PFSK-1 (cell line): Measurements from ENCODE around the gene RBFOX1.

Experiments used
- FOXP2 ChIP-seq: optimal IDR thresholded peaks from 2 replicates; pipeline ENCODE3; 2011; ENCODE audit warnings: borderline replicate concordance, control low read depth, inconsistent platforms; ENCODE audit not compliant: insufficient read depth; ENCODE audit errors: extremely low read length, extremely low read depth
- POLR2AphosphoS5 ChIP-seq: IDR thresholded peaks from 2 replicates; pipeline ENCODE4 v1.6.1; 2012; ENCODE audit warnings: low read depth, mild to moderate bottlenecking, control low read depth, low read length, moderate library complexity
- SIN3A ChIP-seq: IDR thresholded peaks from 2 replicates; pipeline ENCODE4 v1.6.1; 2012; ENCODE audit warnings: mild to moderate bottlenecking, low read length, moderate library complexity, borderline replicate concordance; ENCODE audit not compliant: insufficient read depth
- TAF1 ChIP-seq: IDR thresholded peaks from 2 replicates; pipeline ENCODE4 v1.6.1; 2012; ENCODE audit warnings: low read length, control low read depth, borderline replicate concordance; ENCODE audit not compliant: insufficient read depth
- TF ChIP-seq, protein P1 (sequence below), 2 experiments: IDR thresholded peaks; 2 replicates each; pipeline versions ENCODE4 v1.6.1 to v1.8.0; 2011 to 2012; ENCODE audit warnings: low read depth in 2 of 2, low read length in 2 of 2, control low read depth in 1 of 2, inconsistent platforms in 1 of 2, mild to moderate bottlenecking in 1 of 2, moderate library complexity in 1 of 2; ENCODE audit not compliant: insufficient read depth in 1 of 2

The RBFOX1 gene

DNA sequence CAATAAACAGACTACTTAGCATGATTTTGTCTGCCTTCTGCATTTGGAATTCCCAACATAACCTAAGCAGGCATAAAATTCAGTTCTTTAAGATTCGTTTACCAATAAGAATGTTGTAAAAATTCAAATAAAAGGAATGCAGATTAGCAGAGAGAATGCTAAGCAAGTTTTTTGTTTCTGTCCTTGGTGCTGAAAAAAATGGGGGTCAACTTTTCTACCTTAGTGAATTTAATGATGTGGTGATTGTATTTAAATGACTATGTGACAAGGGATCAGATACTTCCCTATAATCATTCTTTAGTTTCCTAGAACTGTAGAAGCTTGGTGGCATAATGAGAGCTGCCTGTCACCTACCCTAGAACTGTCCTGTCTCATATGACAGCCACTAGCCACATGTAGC lies 159.5 kb downstream of the RBFOX1 start:
- TF ChIP-seq POLR2AphosphoS5 = no peak
- TF ChIP-seq, protein P1, sequence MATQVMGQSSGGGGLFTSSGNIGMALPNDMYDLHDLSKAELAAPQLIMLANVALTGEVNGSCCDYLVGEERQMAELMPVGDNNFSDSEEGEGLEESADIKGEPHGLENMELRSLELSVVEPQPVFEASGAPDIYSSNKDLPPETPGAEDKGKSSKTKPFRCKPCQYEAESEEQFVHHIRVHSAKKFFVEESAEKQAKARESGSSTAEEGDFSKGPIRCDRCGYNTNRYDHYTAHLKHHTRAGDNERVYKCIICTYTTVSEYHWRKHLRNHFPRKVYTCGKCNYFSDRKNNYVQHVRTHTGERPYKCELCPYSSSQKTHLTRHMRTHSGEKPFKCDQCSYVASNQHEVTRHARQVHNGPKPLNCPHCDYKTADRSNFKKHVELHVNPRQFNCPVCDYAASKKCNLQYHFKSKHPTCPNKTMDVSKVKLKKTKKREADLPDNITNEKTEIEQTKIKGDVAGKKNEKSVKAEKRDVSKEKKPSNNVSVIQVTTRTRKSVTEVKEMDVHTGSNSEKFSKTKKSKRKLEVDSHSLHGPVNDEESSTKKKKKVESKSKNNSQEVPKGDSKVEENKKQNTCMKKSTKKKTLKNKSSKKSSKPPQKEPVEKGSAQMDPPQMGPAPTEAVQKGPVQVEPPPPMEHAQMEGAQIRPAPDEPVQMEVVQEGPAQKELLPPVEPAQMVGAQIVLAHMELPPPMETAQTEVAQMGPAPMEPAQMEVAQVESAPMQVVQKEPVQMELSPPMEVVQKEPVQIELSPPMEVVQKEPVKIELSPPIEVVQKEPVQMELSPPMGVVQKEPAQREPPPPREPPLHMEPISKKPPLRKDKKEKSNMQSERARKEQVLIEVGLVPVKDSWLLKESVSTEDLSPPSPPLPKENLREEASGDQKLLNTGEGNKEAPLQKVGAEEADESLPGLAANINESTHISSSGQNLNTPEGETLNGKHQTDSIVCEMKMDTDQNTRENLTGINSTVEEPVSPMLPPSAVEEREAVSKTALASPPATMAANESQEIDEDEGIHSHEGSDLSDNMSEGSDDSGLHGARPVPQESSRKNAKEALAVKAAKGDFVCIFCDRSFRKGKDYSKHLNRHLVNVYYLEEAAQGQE (IDR thresholded peaks at IDR 0.05; ENCODE audit: insufficient read depth in 1 of 2, low read depth in 2 of 2, low read length in 2 of 2) = 0 out of 4 replicates have a peak, but pooled peaks of 1 of the 2 experiments have one; percentile 46
- no peak for TF ChIP-seq SIN3A
- TF ChIP-seq TAF1 = no peak
- no peak for TF ChIP-seq FOXP2

DNA sequence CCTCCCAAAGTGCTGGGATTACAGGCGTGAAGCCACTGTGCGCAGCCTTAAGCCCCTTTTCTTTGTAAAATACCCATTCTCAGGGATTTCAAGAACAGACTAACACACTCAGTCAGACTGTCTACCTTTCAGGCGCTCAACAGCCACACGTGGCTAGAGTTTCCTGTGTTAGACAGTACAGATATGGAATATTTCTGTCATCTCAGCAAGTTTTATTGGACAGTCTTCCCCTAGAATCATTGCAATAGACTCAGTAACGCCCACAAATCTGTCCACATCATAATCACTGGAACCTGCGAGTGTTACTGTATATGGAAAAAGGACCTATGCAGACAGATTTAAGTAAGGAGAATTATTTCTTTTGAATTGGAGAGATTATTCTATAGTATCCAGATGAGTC lies 160.5 kb downstream of the RBFOX1 start:
- TF ChIP-seq TAF1 (no peak), SIN3A (no peak)

DNA sequence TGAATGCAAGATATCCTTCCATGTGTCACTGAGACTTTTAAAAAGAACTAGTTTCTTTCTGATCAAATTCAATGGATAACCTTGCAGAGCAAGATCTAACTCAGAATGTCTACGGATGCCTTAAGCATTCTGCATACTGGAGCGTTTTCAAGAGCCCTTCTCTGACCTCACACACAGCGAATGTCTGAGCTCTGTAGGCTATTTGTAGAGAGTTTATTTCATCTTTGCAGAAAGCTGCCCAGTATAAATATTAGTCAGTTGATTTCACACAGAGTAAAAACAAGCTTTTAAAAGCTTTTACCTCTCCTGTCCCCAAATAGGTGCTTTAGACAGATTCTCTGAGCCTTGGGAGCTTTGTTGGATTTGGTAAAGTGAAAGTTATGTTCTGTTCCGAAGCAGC lies 165.0 kb downstream of the RBFOX1 start:
- TF ChIP-seq TAF1 = no peak
- TF ChIP-seq FOXP2 = no peak
- TF ChIP-seq, protein P1 (IDR thresholded peaks at IDR 0.05; ENCODE audit: insufficient read depth in 1 of 2, low read depth in 2 of 2, low read length in 2 of 2) = no peak
- no peak for TF ChIP-seq POLR2AphosphoS5
- no peak for TF ChIP-seq SIN3A

DNA sequence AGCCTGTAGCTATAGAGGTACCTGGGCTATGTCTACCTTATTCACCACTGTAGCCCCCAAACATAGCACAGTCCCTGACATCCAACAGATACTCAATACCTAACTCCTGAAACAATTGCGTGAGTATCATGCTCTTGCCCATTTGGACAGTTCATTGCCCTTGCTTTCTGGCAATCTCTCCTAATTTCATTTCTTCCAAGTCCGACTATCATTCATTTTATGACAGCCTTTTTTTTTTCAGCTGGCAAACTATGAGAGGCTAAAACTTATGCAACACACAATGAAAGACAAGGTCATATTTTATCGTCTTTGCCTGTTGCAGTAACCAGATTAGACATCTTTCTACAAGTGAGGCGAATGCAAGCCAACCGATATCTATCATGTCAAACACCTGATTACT lies 169.2 kb downstream of the RBFOX1 start:
- TF ChIP-seq, protein P1 (IDR thresholded peaks at IDR 0.05; ENCODE audit: insufficient read depth in 1 of 2, low read depth in 2 of 2, low read length in 2 of 2) = no peak
- TF ChIP-seq TAF1 = no peak
- no peak for TF ChIP-seq FOXP2
- no peak for TF ChIP-seq POLR2AphosphoS5
- no peak for TF ChIP-seq SIN3A

DNA sequence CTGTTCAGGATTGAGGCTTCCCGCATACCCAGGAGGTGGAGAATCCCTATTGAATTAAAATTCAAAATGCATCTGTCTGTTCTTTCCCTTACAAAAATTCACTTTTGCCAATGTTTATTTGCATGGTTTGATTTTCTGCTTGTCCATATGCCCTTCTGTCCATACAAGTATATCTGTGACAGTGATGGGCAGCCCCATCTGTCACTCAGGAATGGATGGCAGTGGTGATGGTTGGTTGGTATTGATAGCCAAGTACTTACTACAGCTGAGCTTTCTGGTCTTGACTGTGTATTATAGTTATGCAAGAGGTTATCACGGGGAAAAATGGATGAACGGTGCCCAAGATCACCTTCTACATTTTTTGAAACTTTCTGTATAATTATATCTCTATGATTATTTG lies 171.0 kb downstream of the RBFOX1 start:
- TF ChIP-seq, protein P1 (IDR thresholded peaks at IDR 0.05; ENCODE audit: insufficient read depth in 1 of 2, low read depth in 2 of 2, low read length in 2 of 2) = no peak
- no peak for TF ChIP-seq SIN3A
- no peak for TF ChIP-seq FOXP2
- TF ChIP-seq POLR2AphosphoS5 = no peak
- no peak for TF ChIP-seq TAF1
